ENCODE data around the gene DNAJC12. TPM values are rescaled to one million over a fixed set of nuclear protein-coding genes. Genes with fewer than 3 reads are reported as not detected.
A peak's percentile ranks its signal among the peaks of the same experiment; 100 is the strongest.

The DNAJC12 gene
- total RNA-seq, 1 donor from 2014 or later = 8.6 TPM

GRCh38 chr10:67861750-67862432 lies 23.9 kb upstream of the DNAJC12 start:
- no peak for DNase-seq (ENCODE audit: low spot score in 2 of 2, unreplicated experiment in 2 of 2)
- H3K4me3 Mint-ChIP-seq = no peak overlapping the region
- no peaks in the 10 kb centered on the region for H3K9me3 Mint-ChIP-seq
- H3K27me3 Mint-ChIP-seq (ENCODE audit: low read depth) = no peaks in the 10 kb centered on the region
- no peaks in the 10 kb centered on the region for H3K36me3 Mint-ChIP-seq
- TF ChIP-seq, protein P1, sequence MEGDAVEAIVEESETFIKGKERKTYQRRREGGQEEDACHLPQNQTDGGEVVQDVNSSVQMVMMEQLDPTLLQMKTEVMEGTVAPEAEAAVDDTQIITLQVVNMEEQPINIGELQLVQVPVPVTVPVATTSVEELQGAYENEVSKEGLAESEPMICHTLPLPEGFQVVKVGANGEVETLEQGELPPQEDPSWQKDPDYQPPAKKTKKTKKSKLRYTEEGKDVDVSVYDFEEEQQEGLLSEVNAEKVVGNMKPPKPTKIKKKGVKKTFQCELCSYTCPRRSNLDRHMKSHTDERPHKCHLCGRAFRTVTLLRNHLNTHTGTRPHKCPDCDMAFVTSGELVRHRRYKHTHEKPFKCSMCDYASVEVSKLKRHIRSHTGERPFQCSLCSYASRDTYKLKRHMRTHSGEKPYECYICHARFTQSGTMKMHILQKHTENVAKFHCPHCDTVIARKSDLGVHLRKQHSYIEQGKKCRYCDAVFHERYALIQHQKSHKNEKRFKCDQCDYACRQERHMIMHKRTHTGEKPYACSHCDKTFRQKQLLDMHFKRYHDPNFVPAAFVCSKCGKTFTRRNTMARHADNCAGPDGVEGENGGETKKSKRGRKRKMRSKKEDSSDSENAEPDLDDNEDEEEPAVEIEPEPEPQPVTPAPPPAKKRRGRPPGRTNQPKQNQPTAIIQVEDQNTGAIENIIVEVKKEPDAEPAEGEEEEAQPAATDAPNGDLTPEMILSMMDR (IDR thresholded peaks at IDR 0.05; ENCODE audit: unreplicated experiment) = no peak
- H3K4me1 Mint-ChIP-seq = no peaks in the 10 kb centered on the region
- no peak overlapping the region for H3K27ac Mint-ChIP-seq

- H3K9me3 Mint-ChIP-seq = no peaks in the 10 kb centered on the region
- TF ChIP-seq, protein P1 (IDR thresholded peaks at IDR 0.05; ENCODE audit: unreplicated experiment) = no peak
- no peaks in the 10 kb centered on the region for H3K27me3 Mint-ChIP-seq (ENCODE audit: low read depth)
- no peaks in the 10 kb centered on the region for H3K36me3 Mint-ChIP-seq
- no peak for DNase-seq (ENCODE audit: low spot score in 2 of 2, unreplicated experiment in 2 of 2)
- H3K4me1 Mint-ChIP-seq = no peaks in the 10 kb centered on the region
- no peak overlapping the region for H3K27ac Mint-ChIP-seq
- H3K4me3 Mint-ChIP-seq = no peak overlapping the region
Measured at GRCh38 chr10:67858971-67859370, 21.0 kb upstream of the DNAJC12 start.

DNA sequence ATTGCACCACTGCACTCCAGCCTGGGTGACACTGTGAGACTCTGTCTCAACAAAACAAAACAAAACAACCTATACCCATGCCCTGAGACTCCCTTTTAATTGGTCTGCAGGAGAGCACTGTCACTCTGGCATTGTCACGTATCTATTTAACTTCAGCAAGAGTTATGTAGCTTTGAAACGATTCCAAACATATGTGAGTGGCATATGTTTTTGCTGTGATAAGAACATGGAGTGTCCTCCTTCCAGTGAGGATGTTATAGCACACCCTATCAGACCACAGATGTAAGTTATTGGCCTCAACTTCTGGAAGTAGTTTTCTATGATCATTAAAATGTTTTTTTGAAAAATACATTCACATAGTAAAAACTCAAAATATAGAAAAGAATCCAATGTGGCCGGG lies 15.5 kb upstream of the DNAJC12 start:
- no peaks in the 10 kb centered on the region for H3K9me3 Mint-ChIP-seq
- no peaks in the 10 kb centered on the region for H3K27me3 Mint-ChIP-seq (ENCODE audit: low read depth)
- no peaks in the 10 kb centered on the region for H3K36me3 Mint-ChIP-seq
- DNase-seq (ENCODE audit: low spot score in 2 of 2, unreplicated experiment in 2 of 2) = no peak
- TF ChIP-seq, protein P1 (IDR thresholded peaks at IDR 0.05; ENCODE audit: unreplicated experiment) = no peak
- H3K27ac Mint-ChIP-seq = no peak overlapping the region
- H3K4me1 Mint-ChIP-seq = peaks cover 14% of the 10 kb centered on the region
- no peak overlapping the region for H3K4me3 Mint-ChIP-seq

- Mint-ChIP-seq H3K27ac (no peak overlapping the region), H3K36me3 (no peaks in the 10 kb centered on the region), H3K9me3 (no peaks in the 10 kb centered on the region), H3K27me3 (ENCODE audit: low read depth) (no peaks in the 10 kb centered on the region), H3K4me3 (no peak overlapping the region), H3K4me1 (peaks cover 14% of the 10 kb centered on the region)
- no peak for DNase-seq (ENCODE audit: low spot score in 2 of 2, unreplicated experiment in 2 of 2)
- TF ChIP-seq, protein P1 (IDR thresholded peaks at IDR 0.05; ENCODE audit: unreplicated experiment) = no peak
Measured at GRCh38 chr10:67852761-67853160, 14.8 kb upstream of the DNAJC12 start.

DNA sequence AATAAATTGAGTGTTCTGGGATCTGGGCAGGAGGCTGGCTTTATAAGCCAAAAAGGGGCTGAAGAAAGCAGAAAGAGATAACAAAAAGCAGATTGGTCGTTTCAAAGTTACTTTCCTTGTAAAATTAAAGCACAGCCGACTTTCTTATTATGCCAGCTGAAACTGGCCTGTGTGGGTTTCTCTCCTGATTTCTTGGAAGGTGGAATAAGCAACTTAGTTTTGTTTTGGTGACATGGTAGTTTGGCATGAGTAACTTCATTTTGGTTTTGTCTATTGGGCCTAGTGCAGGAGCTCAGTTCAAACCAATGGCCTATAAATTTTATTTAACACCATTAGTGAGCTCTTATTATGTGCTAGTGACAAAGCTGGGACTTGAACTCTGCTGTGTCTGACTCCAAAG lies 13.2 kb upstream of the DNAJC12 start:
- Mint-ChIP-seq H3K4me1 (peaks cover 14% of the 10 kb centered on the region), H3K36me3 (no peaks in the 10 kb centered on the region), H3K27ac (no peak overlapping the region), H3K27me3 (ENCODE audit: low read depth) (no peaks in the 10 kb centered on the region), H3K4me3 (peak overlapping the region; percentile 88), H3K9me3 (no peaks in the 10 kb centered on the region)
- DNase-seq (ENCODE audit: low spot score in 2 of 2, unreplicated experiment in 2 of 2) = no peak
- TF ChIP-seq, protein P1 (IDR thresholded peaks at IDR 0.05; ENCODE audit: unreplicated experiment) = no peak

Data from mesothelial cell of epicardium (in vitro differentiated cells).